Endothelial cell of umbilical vein (primary cell): ENCODE measurements around the gene GFOD1.

Source experiments
- EZH2 ChIP-seq: IDR thresholded peaks from 2 replicates; pipeline ENCODE4 v1.6.1; 2012; ENCODE audit warnings: borderline replicate concordance, low read depth, mild to moderate bottlenecking, moderate library complexity, low read length, inconsistent platforms; ENCODE audit not compliant: severe bottlenecking
- FOS ChIP-seq: IDR thresholded peaks from 2 replicates; pipeline ENCODE4 v1.6.1; 2011; ENCODE audit warnings: mild to moderate bottlenecking, low read length, moderate library complexity, borderline replicate concordance; ENCODE audit not compliant: insufficient read depth
- JUN ChIP-seq: IDR thresholded peaks from 2 replicates; pipeline ENCODE4 v1.6.1; 2011; ENCODE audit warnings: borderline replicate concordance, low read depth; ENCODE audit not compliant: insufficient read length, insufficient read depth
- MAX ChIP-seq: IDR thresholded peaks from 2 replicates; pipeline ENCODE4 v1.6.1; 2011; ENCODE audit not compliant: insufficient read depth, insufficient read length
- MYC ChIP-seq: IDR thresholded peaks from one replicate; pipeline ENCODE4 v1.6.1; 2011; ENCODE audit warnings: mild to moderate bottlenecking, low read depth, low read length
- POLR2A ChIP-seq: IDR thresholded peaks from 2 replicates; pipeline ENCODE4 v1.6.1; 2012; ENCODE audit warnings: low read depth, mild to moderate bottlenecking, control low read depth, low read length
- POLR2AphosphoS5 ChIP-seq: IDR thresholded peaks from 2 replicates; pipeline ENCODE4 v1.6.1; 2012; ENCODE audit warnings: low read depth, mild to moderate bottlenecking, control low read depth, low read length, moderate library complexity; ENCODE audit not compliant: insufficient read depth
- TF ChIP-seq, protein P1 (sequence below), 2 donors: IDR thresholded peaks; 1 replicate in 1 of 2; 2 replicates in 1 of 2; pipeline ENCODE4 v1.5.1; 2011; ENCODE audit warnings: low read length in 2 of 2, mild to moderate bottlenecking in 2 of 2, moderate library complexity in 2 of 2, control low read depth in 1 of 2, inconsistent platforms in 1 of 2, low read depth in 1 of 2; ENCODE audit not compliant: insufficient read depth in 1 of 2; ENCODE audit errors: extremely low read depth in 1 of 2

GRCh38 chr6:13331516-13332348, 155.7 kb downstream of the GFOD1 start:
- TF ChIP-seq EZH2 (no peak), MAX (no peak), POLR2AphosphoS5 (no peak), POLR2A (no peak), MYC (no peak), JUN (no peak), FOS (no peak)
- TF ChIP-seq, protein P1, sequence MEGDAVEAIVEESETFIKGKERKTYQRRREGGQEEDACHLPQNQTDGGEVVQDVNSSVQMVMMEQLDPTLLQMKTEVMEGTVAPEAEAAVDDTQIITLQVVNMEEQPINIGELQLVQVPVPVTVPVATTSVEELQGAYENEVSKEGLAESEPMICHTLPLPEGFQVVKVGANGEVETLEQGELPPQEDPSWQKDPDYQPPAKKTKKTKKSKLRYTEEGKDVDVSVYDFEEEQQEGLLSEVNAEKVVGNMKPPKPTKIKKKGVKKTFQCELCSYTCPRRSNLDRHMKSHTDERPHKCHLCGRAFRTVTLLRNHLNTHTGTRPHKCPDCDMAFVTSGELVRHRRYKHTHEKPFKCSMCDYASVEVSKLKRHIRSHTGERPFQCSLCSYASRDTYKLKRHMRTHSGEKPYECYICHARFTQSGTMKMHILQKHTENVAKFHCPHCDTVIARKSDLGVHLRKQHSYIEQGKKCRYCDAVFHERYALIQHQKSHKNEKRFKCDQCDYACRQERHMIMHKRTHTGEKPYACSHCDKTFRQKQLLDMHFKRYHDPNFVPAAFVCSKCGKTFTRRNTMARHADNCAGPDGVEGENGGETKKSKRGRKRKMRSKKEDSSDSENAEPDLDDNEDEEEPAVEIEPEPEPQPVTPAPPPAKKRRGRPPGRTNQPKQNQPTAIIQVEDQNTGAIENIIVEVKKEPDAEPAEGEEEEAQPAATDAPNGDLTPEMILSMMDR (IDR thresholded peaks at IDR 0.05; ENCODE audit: extremely low read depth in 1 of 2, insufficient read depth in 1 of 2, low read depth in 1 of 2, low read length in 2 of 2): peak; percentile 39 to 42
